SK-N-SH treated with all-trans-retinoic acid at 6 μM for 48 hours (cell line): ENCODE data around the gene SLTM.

Experiments used
- ATAC-seq: fragments of 200-7000 bp; cut with Tn5 transposase; 3 replicates; pipeline ENCODE4 v1.9.1; 2020; ENCODE audit warnings: mild to moderate bottlenecking, moderate library complexity
- ARNTL ChIP-seq: fragments of 450-650 bp; formaldehyde crosslinking; IDR thresholded peaks from 2 replicates; pipeline ENCODE4 v1.5.0; 2020; ENCODE audit warnings: low read depth, mild to moderate bottlenecking, moderate library complexity, borderline replicate concordance
- BACH2 ChIP-seq: fragments of 250-450 bp; sonication (Bioruptor Pico); IDR thresholded peaks from 2 replicates; pipeline ENCODE4 v1.9.0; 2021; ENCODE audit warnings: mild to moderate bottlenecking, borderline replicate concordance
- CREB5 ChIP-seq: fragments of 250-450 bp; sonication (Bioruptor Pico); IDR thresholded peaks from 2 replicates; pipeline ENCODE4 v1.5.1; 2020; ENCODE audit warnings: low read depth, mild to moderate bottlenecking, moderate library complexity
- CSDC2 ChIP-seq: fragments of 250-450 bp; sonication (Bioruptor Pico); IDR thresholded peaks from 2 replicates; pipeline ENCODE4 v1.5.0; 2020; ENCODE audit warnings: mild to moderate bottlenecking, moderate library complexity
- CSRNP3 ChIP-seq: fragments of 250-450 bp; sonication (Bioruptor Pico); IDR thresholded peaks from 2 replicates; pipeline ENCODE4 v1.5.1; 2021; ENCODE audit warnings: mild to moderate bottlenecking, moderate library complexity
- ESRRG ChIP-seq: fragments of 250-450 bp; sonication (Bioruptor Pico); IDR thresholded peaks from 2 replicates; pipeline ENCODE4 v1.6.1; 2021; ENCODE audit warnings: mild to moderate bottlenecking
- GLIS3 ChIP-seq: fragments of 250-450 bp; sonication (Bioruptor Pico); IDR thresholded peaks from 2 replicates; pipeline ENCODE4 v1.5.0; 2020; ENCODE audit warnings: mild to moderate bottlenecking, moderate library complexity
- ISL1 ChIP-seq: fragments of 250-450 bp; sonication (Bioruptor Pico); IDR thresholded peaks from 2 replicates; pipeline ENCODE4 v2.1.2; 2022; ENCODE audit warnings: mild to moderate bottlenecking, moderate library complexity
- OSR1 ChIP-seq: fragments of 250-450 bp; sonication (Bioruptor Pico); IDR thresholded peaks from 2 replicates; pipeline ENCODE4 v1.8.0; 2022; ENCODE audit warnings: moderate library complexity, mild to moderate bottlenecking, inconsistent platforms
- PATZ1 ChIP-seq: fragments of 250-450 bp; sonication (Bioruptor Pico); IDR thresholded peaks from 2 replicates; pipeline ENCODE4 v1.8.0; 2020; ENCODE audit warnings: mild to moderate bottlenecking, moderate library complexity, borderline replicate concordance
- POU6F1 ChIP-seq: fragments of 250-450 bp; sonication (Bioruptor Pico); IDR thresholded peaks from 2 replicates; pipeline ENCODE4 v1.8.0; 2021; ENCODE audit warnings: low read depth, mild to moderate bottlenecking, moderate library complexity, borderline replicate concordance
- PPARA ChIP-seq: fragments of 250-450 bp; sonication (Bioruptor Pico); IDR thresholded peaks from 2 replicates; pipeline ENCODE4 v1.5.0; 2020; ENCODE audit warnings: mild to moderate bottlenecking, borderline replicate concordance
- RARB ChIP-seq: fragments of 250-450 bp; sonication (Bioruptor Pico); IDR thresholded peaks from 2 replicates; pipeline ENCODE4 v1.8.0; 2021; ENCODE audit warnings: mild to moderate bottlenecking, moderate library complexity
- SNAI2 ChIP-seq: fragments of 250-450 bp; sonication (Bioruptor Pico); IDR thresholded peaks from 2 replicates; pipeline ENCODE4 v1.5.0; 2020; ENCODE audit warnings: mild to moderate bottlenecking, moderate library complexity
- TOX ChIP-seq: fragments of 250-450 bp; sonication (Bioruptor Pico); IDR thresholded peaks from 2 replicates; pipeline ENCODE4 v1.8.0; 2021; ENCODE audit warnings: mild to moderate bottlenecking, moderate library complexity, borderline replicate concordance
- TSHZ2 ChIP-seq: fragments of 250-450 bp; sonication (Bioruptor Pico); IDR thresholded peaks from 2 replicates; pipeline ENCODE4 v1.5.0; 2020; ENCODE audit warnings: mild to moderate bottlenecking, moderate library complexity
- ZC3H10 ChIP-seq: fragments of 250-450 bp; sonication (Bioruptor Pico); IDR thresholded peaks from 2 replicates; pipeline ENCODE4 v1.5.1; 2021; ENCODE audit warnings: mild to moderate bottlenecking, moderate library complexity
- ZFP3 ChIP-seq: fragments of 250-450 bp; sonication (Bioruptor Pico); IDR thresholded peaks from 2 replicates; pipeline ENCODE4 v1.5.0; 2020; ENCODE audit warnings: mild to moderate bottlenecking, moderate library complexity
- ZFP30 ChIP-seq: fragments of 450-650 bp; formaldehyde crosslinking; IDR thresholded peaks from 2 replicates; pipeline ENCODE4 v1.5.0; 2022; ENCODE audit warnings: mild to moderate bottlenecking, moderate library complexity
- ZNF565 ChIP-seq: fragments of 450-650 bp; formaldehyde crosslinking; conservative IDR thresholded peaks from 2 replicates; pipeline ENCODE4 v1.5.0; 2020; ENCODE audit warnings: low read depth, mild to moderate bottlenecking, moderate library complexity
- ZNF70 ChIP-seq: fragments of 450-650 bp; formaldehyde crosslinking; IDR thresholded peaks from 2 replicates; pipeline ENCODE4 v1.5.0; 2020; ENCODE audit warnings: mild to moderate bottlenecking, moderate library complexity
- ZNF8 ChIP-seq: fragments of 450-650 bp; formaldehyde crosslinking; IDR thresholded peaks from 2 replicates; pipeline ENCODE4 v1.5.0; 2020; ENCODE audit warnings: mild to moderate bottlenecking, moderate library complexity

The SLTM gene

GRCh38 chr15:58909616-58910015 is 23.9 kb downstream of the SLTM start:
- peak; percentile 44; the same call in 1 of the 3 replicates for ATAC-seq
- no peak for TF ChIP-seq CREB5
- no peak for TF ChIP-seq TOX (CRISPR knock-in tag)
- TF ChIP-seq ISL1, result no peak
- no peak for TF ChIP-seq ESRRG (CRISPR knock-in tag)
- no peak for TF ChIP-seq PATZ1 (CRISPR knock-in tag)
- no peak for TF ChIP-seq OSR1 (CRISPR knock-in tag)
- no peak for TF ChIP-seq ARNTL (CRISPR knock-in tag)
- TF ChIP-seq ZC3H10 (CRISPR knock-in tag), result no peak
- no peak for TF ChIP-seq TSHZ2
- no peak for TF ChIP-seq ZFP3 (CRISPR knock-in tag)
- no peak for TF ChIP-seq CSRNP3 (CRISPR knock-in tag)
- no peak for TF ChIP-seq GLIS3
- no peak for TF ChIP-seq SNAI2 (CRISPR knock-in tag)
- no peak for TF ChIP-seq ZNF8 (CRISPR knock-in tag)
- no peak for TF ChIP-seq ZFP30
- no peak for TF ChIP-seq ZNF70 (CRISPR knock-in tag)
- no peak for TF ChIP-seq BACH2 (CRISPR knock-in tag)
- no peak for TF ChIP-seq POU6F1
- no peak for TF ChIP-seq PPARA (CRISPR knock-in tag)
- TF ChIP-seq CSDC2 (CRISPR knock-in tag), result no peak

GRCh38 chr15:58908550-58909309 is 24.7 kb downstream of the SLTM start:
- ATAC-seq, result no peak
- TF ChIP-seq TSHZ2 (no peak), ZNF70 (CRISPR knock-in tag) (no peak), SNAI2 (CRISPR knock-in tag) (no peak), ZFP3 (CRISPR knock-in tag) (no peak), ZNF565 (CRISPR knock-in tag) (no peak), PPARA (CRISPR knock-in tag) (no peak), RARB (no peak), BACH2 (CRISPR knock-in tag) (no peak), CSRNP3 (CRISPR knock-in tag) (no peak)
- TF ChIP-seq, all 23 proteins: peak for 0
